Measurements from ENCODE around the gene SLC22A23. TPM values are rescaled to one million over a fixed set of nuclear protein-coding genes. Genes with fewer than 3 reads are reported as not detected.

Gene SLC22A23
- total and polyA plus RNA-seq, 2 experiments from 2014 or later = 6.1 to 38.3 TPM

GRCh38 chr6:3296078-3296477 lies 160.8 kb downstream of the SLC22A23 start (continued):
- no peak for TF ChIP-seq ZNF462 (CRISPR knock-in tag; IDR thresholded peaks at IDR 0.05)

- DNase-seq (ENCODE audit: low spot score) (peak; percentile 48), ATAC-seq (peak; percentile 89)
- H3K9me3 Mint-ChIP-seq = no peaks in the 10 kb centered on the region
- H3K36me3 Mint-ChIP-seq (ENCODE audit: low read depth) = peaks cover 56% of the 10 kb centered on the region
- peaks cover 16% of the 10 kb centered on the region for H3K4me1 Mint-ChIP-seq
- H3K4me1 ChIP-seq (ENCODE audit: insufficient read depth) = no peaks in the 10 kb centered on the region
- H3K27me3 Mint-ChIP-seq (ENCODE audit: insufficient read depth, low read depth, poor library complexity) = peaks cover 23% of the 10 kb centered on the region
- peak overlapping the region; percentile 64 for H3K27ac Mint-ChIP-seq
- H3K27me3 ChIP-seq (ENCODE audit: insufficient read depth) = no peaks in the 10 kb centered on the region
- 0 out of 2 replicates have a peak, but pooled peaks cover 2% of the 10 kb centered on the region for H4K20me1 ChIP-seq (replicated peaks; ENCODE audit: insufficient read depth)
- H3K4me3 Mint-ChIP-seq = no peak overlapping the region
- H3K9me2 ChIP-seq (ENCODE audit: insufficient read depth) = no peaks in the 10 kb centered on the region
- no peak overlapping the region for H2AFZ ChIP-seq
- no peaks in the 10 kb centered on the region; the same call in 1 of the 2 replicates for H3K36me3 ChIP-seq (ENCODE audit: insufficient read depth)
- no peaks in the 10 kb centered on the region for H3K79me2 ChIP-seq (replicated peaks; ENCODE audit: insufficient read depth)
- no peak overlapping the region for H3K4me2 ChIP-seq
- TF ChIP-seq EZH2 (IDR thresholded peaks at IDR 0.05; ENCODE audit: low read depth, unreplicated experiment) (no peak), CTCF (conservative IDR thresholded peaks at IDR 0.05; ENCODE audit: low read depth in 2 of 2) (peak; percentile 27 to 64; a peak in 3 of 4 replicates), ETS1 (IDR thresholded peaks at IDR 0.05) (no peak)
- no peaks in the 10 kb centered on the region for H3F3A ChIP-seq (replicated peaks; ENCODE audit: low read depth)
- no peak overlapping the region for H3K4me3 ChIP-seq
- no peak overlapping the region for H3K27ac ChIP-seq (ENCODE audit: low read depth)
Observed at GRCh38 chr6:3294921-3295871, 161.7 kb downstream of the SLC22A23 start.
